Sigmoid colon (tissue), 7 donors: Measurements from ENCODE around the gene FBXO8. TPM values are rescaled to one million over a fixed set of nuclear protein-coding genes. Genes with fewer than 3 reads are reported as not detected.

Source experiments
- DNase-seq: peaks from one replicate; pipeline ENCODE4 v3.0.0-alpha.2; 2019
- H3K27ac ChIP-seq, 4 donors: fragments of 200-600 bp; sonication (generic); one replicate each; pipeline ENCODE4 v1.5.1; 2016 to 2019; ENCODE audit warnings: mild to moderate bottlenecking in 1 of 4
- H3K27me3 ChIP-seq, 3 donors: fragments of 200-600 bp; sonication (generic); one replicate each; pipeline ENCODE4 v1.5.1; 2019; ENCODE audit warnings: mild to moderate bottlenecking in 1 of 3
- H3K36me3 ChIP-seq, 4 donors: fragments of 200-600 bp; sonication (generic); one replicate each; pipeline ENCODE4 v1.5.1; 2016 to 2019
- H3K4me1 ChIP-seq, 4 donors: fragments of 200-600 bp; sonication (generic); one replicate each; pipeline ENCODE4 v1.5.1; 2017 to 2019
- H3K4me3 ChIP-seq, 4 donors: fragments of 200-600 bp; sonication (generic); one replicate each; pipeline ENCODE4 v1.5.1; 2017 to 2019; ENCODE audit warnings: mild to moderate bottlenecking in 2 of 4, moderate library complexity in 1 of 4
- H3K9me3 ChIP-seq, 4 donors: fragments of 200-600 bp in 3 of 4; sonication (generic) in 3 of 4; one replicate each; pipeline versions ENCODE4 v1.5.1 to v1.6.1; 2013 to 2019
- CTCF ChIP-seq, 4 experiments: fragments of 450-650 bp in 3 of 4; fragments of 200-600 bp in 1 of 4; IDR thresholded peaks; one replicate each; pipeline ENCODE4 v1.5.1; 2016 to 2019; ENCODE audit warnings: antibody characterized with exemption in 4 of 4, mild to moderate bottlenecking in 3 of 4, moderate library complexity in 2 of 4
- EP300 ChIP-seq, 4 donors: sonication (generic); formaldehyde crosslinking; IDR thresholded peaks; one replicate each; pipeline ENCODE4 v1.6.1; 2017; ENCODE audit warnings: antibody characterized with exemption in 4 of 4
- POLR2A ChIP-seq, 2 donors: fragments of 450-650 bp; IDR thresholded peaks; one replicate each; pipeline ENCODE4 v1.6.1; 2016; ENCODE audit warnings: antibody characterized with exemption in 2 of 2, mild to moderate bottlenecking in 2 of 2, moderate library complexity in 2 of 2
- POLR2AphosphoS5 ChIP-seq, 4 donors: sonication (generic); formaldehyde crosslinking; IDR thresholded peaks; one replicate each; pipeline ENCODE4 v1.6.1; 2017; ENCODE audit warnings: antibody characterized with exemption in 4 of 4
- WGBS, 2 donors: extraction: QIAGEN DNeasy Blood & Tissue Kit; methylation state at CpG; one replicate each; pipeline ENCODE4 v1.1.7; 2013; 5-methylcytosine and 5-hydroxymethylcytosine counted together
- intact Hi-C: fragments of 100-400 bp; cut with DNase I; formaldehyde crosslinking; loops from one replicate; pipeline ENCODE4 v1.15.1; 2023
- polyA plus RNA-seq, 3 donors: library from polyadenylated mRNA; stranded (reverse); fragments of 200-250 nt; gene quantifications; one replicate each; pipeline ENCODE4 v1.2.3, GENCODE V29; 2013
- total RNA-seq, 4 donors: library from RNA; depleted of rRNA; stranded (reverse); fragments of >200 nt; gene quantifications; one replicate each; pipeline ENCODE4 v1.1.0, GENCODE V29; 2016
- donor health status: healthy with polysubstance abuse.
- donor health status: Bipolar disorder and iron deficiency.
- donor health status: healthy.

The FBXO8 gene
- total and polyA plus RNA-seq, 7 donors, result 14.5 to 68.8 (median 42.8) TPM

- Histone ChIP-seq H3K9me3 (no peaks in the 10 kb centered on the region), H3K36me3 (peaks cover 0 to 10% (median 0%) of the 10 kb centered on the region in 4 donors), H3K4me1 (peaks cover 0 to 25% (median 0%) of the 10 kb centered on the region in 4 donors), H3K27me3 (no peaks in the 10 kb centered on the region), H3K4me3 (no peak overlapping the region), H3K27ac (no peak overlapping the region)
- no peak for TF ChIP-seq EP300 (IDR thresholded peaks at IDR 0.05)
- no peak for TF ChIP-seq POLR2A (IDR thresholded peaks at IDR 0.05)
- TF ChIP-seq POLR2AphosphoS5 (IDR thresholded peaks at IDR 0.05), result no peak
- TF ChIP-seq CTCF (IDR thresholded peaks at IDR 0.05), result no peak
- no peak for DNase-seq
- 78 to 93% methylated on average over 1 of the region's 1 CpG for WGBS, 2 donors
- intact Hi-C loops, result loop anchor here (5.0 to 10.0 kb wide), 3 partner anchors 159 to 1002 kb away; no protein-coding TSS in a partner anchor
Observed at GRCh38 chr4:174316546-174316945, 33.1 kb upstream of the FBXO8 start.

- 79 to 84% methylated on average over 3 of the region's 3 CpGs for WGBS, 2 donors
- H3K36me3 ChIP-seq, result peaks cover 0 to 28% (median 0%) of the 10 kb centered on the region in 4 donors
Observed at GRCh38 chr4:174314770-174315169, 31.3 kb upstream of the FBXO8 start.

GRCh38 chr4:174314274-174314673, 30.8 kb upstream of the FBXO8 start:
- WGBS, 2 donors, result 96 to 97% methylated on average over 3 of the region's 3 CpGs
- Histone ChIP-seq H3K4me1 (peaks cover 0 to 25% (median 0%) of the 10 kb centered on the region in 4 donors), H3K36me3 (peaks cover 0 to 33% (median 0%) of the 10 kb centered on the region in 4 donors), H3K4me3 (no peak overlapping the region), H3K27ac (peak overlapping the region in 1 of 4 donors; percentile 17), H3K27me3 (no peaks in the 10 kb centered on the region), H3K9me3 (no peaks in the 10 kb centered on the region)
- DNase-seq, result no peak
- intact Hi-C loops, result loop anchor here (10.0 kb wide), 1 partner anchor 999 kb away; no protein-coding TSS in a partner anchor
- TF ChIP-seq EP300 (IDR thresholded peaks at IDR 0.05), result no peak
- no peak for TF ChIP-seq POLR2AphosphoS5 (IDR thresholded peaks at IDR 0.05)
- no peak for TF ChIP-seq CTCF (IDR thresholded peaks at IDR 0.05)
- no peak for TF ChIP-seq POLR2A (IDR thresholded peaks at IDR 0.05)

More at GRCh38 chr4:174314770-174315169, 31.3 kb upstream of the FBXO8 start:
- TF ChIP-seq EP300 (IDR thresholded peaks at IDR 0.05) (no peak), CTCF (IDR thresholded peaks at IDR 0.05) (no peak), POLR2AphosphoS5 (IDR thresholded peaks at IDR 0.05) (no peak), POLR2A (IDR thresholded peaks at IDR 0.05) (no peak)
- Histone ChIP-seq H3K4me1 (peaks cover 0 to 25% (median 0%) of the 10 kb centered on the region in 4 donors), H3K4me3 (no peak overlapping the region), H3K27me3 (no peaks in the 10 kb centered on the region), H3K27ac (peak overlapping the region in 1 of 4 donors; percentile 17), H3K9me3 (no peaks in the 10 kb centered on the region)
- intact Hi-C loops, result loop anchor here (5.0 to 10.0 kb wide), 3 partner anchors 157 to 1000 kb away; no protein-coding TSS in a partner anchor
- no peak for DNase-seq

- TF ChIP-seq POLR2A (IDR thresholded peaks at IDR 0.05) (no peak), POLR2AphosphoS5 (IDR thresholded peaks at IDR 0.05) (no peak), CTCF (IDR thresholded peaks at IDR 0.05) (no peak), EP300 (IDR thresholded peaks at IDR 0.05) (no peak)
- H3K27me3 ChIP-seq, result no peaks in the 10 kb centered on the region
- DNase-seq, result no peak
- WGBS, 2 donors, result 91 to 95% methylated on average over 3 of the region's 3 CpGs
- peaks cover 0 to 19% (median 0%) of the 10 kb centered on the region in 4 donors for H3K4me1 ChIP-seq
- no peak overlapping the region for H3K27ac ChIP-seq
- no peak overlapping the region for H3K4me3 ChIP-seq
- intact Hi-C loops, result loop anchor here (10.0 kb wide), 1 partner anchor 998 kb away; no protein-coding TSS in a partner anchor
- peaks cover 0 to 45% (median 0%) of the 10 kb centered on the region in 4 donors for H3K36me3 ChIP-seq
- H3K9me3 ChIP-seq, result no peaks in the 10 kb centered on the region
Observed at GRCh38 chr4:174312993-174313392, 29.5 kb upstream of the FBXO8 start.
